ENCODE data around the gene L3MBTL4.
A peak's percentile ranks its signal among the peaks of the same experiment; 100 is the strongest.

Gene L3MBTL4

DNA sequence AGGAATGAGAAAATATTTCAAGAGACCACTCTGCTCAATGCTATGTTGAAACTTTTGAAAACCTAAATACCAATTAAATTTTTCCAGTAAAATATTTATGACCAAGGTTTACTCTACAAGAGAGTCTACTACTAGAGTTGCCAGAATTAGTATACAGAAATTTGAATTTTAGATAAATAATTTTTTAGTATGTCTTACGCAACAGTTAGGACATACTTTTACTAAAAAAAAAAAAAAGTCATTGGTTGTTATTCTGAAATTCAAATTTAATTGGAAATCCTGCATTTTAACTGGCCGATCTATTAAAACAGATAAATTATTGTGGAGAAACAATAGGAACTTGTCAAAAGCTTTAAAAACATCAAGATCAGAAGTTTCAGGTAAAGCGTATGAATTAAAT is 470.3 kb downstream of the L3MBTL4 start:
- DNase-seq: no peak

- DNase-seq: peak; percentile 41
These were observed 471.2 kb downstream of the L3MBTL4 start for GRCh38 chr18:5943514-5943913.

DNA sequence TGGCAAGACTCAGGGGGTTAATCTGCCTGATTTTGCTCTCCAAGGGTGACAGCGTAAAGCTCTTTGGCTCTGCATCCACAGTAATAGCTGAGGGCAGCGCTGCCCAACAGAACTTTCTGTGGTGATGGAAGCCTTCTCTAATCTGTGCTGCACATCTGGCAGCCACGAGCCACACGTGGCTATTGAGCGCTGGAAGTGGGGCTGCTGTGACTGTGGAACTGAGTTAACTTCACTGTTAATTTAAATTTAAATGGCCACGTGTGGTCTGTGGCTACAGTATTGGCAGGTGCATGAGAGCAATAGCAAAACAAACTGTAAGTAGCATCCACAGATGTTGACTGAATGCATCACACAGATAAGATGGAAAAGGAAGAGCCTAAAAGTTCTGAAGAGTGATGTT is 472.1 kb downstream of the L3MBTL4 start:
- DNase-seq: no peak

DNA sequence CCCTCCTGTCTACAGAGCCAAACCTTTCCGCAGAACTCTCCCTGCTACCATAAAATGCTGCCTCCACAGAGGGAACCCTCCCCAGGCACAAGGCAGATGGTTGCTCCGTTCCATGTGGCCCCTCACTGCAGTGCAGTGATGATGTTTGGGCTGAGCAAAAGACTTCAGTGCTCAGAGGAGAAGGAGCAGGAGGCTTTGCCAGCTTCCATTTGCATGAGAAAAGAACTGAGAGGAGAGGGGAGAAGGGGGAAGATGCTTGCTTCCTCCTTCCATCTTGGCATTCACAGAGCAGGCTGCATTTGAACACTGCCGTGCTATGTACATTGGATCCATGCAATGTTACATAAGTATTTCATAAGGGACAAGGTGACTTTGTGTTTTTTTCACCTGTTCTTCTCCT is 472.8 kb downstream of the L3MBTL4 start:
- DNase-seq: no peak

- DNase-seq: no peak
These were observed 474.7 kb downstream of the L3MBTL4 start for GRCh38 chr18:5939801-5940667.

DNA sequence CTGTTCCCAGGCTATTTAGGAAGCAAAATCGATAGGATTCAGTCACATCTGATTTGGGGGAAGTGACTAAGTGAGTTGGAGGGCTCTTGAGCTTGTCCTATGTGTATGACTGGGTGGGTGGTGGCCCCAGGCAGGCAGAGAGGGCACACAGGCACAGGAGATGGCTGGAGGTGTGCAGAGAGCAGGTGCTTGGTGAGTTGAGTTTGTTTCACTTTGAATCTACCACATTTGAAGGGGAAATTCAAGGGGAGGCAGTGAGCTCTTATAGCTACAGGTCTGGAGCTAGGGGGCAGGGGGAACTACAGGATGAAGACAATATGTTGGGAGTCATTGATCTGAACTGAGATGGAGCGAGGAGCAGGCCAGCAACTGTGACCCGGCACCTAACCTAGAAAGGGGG is 476.9 kb downstream of the L3MBTL4 start:
- no peak for DNase-seq

- DNase-seq: no peak
These were observed 477.6 kb downstream of the L3MBTL4 start for GRCh38 chr18:5937121-5937520.

- DNase-seq: no peak
These were observed 483.9 kb downstream of the L3MBTL4 start for GRCh38 chr18:5930789-5931188.

GRCh38 chr18:5918205-5918858 is 496.4 kb downstream of the L3MBTL4 start:
- no peak for DNase-seq

GRCh38 chr18:5914951-5915350 is 499.8 kb downstream of the L3MBTL4 start:
- no peak for DNase-seq

- DNase-seq: no peak
These were observed 500.7 kb downstream of the L3MBTL4 start for GRCh38 chr18:5914016-5914415.

DNA sequence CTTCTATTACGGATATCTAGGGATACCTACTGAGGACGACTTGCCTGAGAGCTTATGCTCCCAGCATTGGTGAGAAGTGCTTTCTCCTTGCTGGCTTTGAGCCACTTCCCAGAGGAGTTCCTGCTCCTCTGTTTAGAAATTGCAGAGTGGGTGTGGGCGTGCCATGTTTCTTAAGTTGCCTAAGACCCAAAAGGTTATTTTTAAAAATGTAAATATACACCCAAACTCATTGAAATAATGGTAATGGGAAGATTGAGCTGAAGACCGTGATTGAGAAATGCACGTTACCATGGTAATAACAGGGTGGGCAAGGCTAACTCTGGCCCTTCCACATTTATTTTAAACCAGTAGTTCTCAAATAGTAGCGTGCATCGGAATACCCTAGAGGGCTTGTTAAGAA is 502.1 kb downstream of the L3MBTL4 start:
- no peak for DNase-seq

DNA sequence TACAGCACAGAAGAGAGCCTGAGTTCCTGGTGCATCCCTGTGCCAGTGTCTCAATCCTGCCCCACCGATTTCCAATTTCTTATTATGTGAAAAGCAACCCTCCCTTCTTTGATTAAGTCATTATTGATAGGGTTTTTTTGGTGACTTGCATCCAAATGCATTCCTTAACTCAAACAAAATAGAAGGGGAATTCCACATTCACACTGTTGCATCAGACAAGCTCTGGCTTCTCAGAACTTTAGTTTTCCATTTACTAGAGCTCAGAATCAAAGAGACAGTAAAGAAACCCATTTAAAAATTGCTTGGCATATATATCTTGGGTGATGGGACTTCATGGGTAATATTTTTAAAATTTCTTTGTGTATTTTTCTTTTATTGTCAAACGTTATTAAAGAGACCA is 505.6 kb downstream of the L3MBTL4 start:
- DNase-seq: no peak

Data from NCI-H345 (cell line).